GM21786 (cell line): ENCODE measurements around the gene ZNF385D.

Experiments
- ATAC-seq: cut with Tn5 transposase; IDR thresholded peaks from one replicate; pipeline ENCODE4 v1.9.1; 2021; ENCODE audit not compliant: unreplicated experiment

The ZNF385D gene, protein sequence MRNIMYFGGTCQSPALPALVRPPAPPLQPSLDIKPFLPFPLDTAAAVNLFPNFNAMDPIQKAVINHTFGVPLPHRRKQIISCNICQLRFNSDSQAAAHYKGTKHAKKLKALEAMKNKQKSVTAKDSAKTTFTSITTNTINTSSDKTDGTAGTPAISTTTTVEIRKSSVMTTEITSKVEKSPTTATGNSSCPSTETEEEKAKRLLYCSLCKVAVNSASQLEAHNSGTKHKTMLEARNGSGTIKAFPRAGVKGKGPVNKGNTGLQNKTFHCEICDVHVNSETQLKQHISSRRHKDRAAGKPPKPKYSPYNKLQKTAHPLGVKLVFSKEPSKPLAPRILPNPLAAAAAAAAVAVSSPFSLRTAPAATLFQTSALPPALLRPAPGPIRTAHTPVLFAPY

DNA sequence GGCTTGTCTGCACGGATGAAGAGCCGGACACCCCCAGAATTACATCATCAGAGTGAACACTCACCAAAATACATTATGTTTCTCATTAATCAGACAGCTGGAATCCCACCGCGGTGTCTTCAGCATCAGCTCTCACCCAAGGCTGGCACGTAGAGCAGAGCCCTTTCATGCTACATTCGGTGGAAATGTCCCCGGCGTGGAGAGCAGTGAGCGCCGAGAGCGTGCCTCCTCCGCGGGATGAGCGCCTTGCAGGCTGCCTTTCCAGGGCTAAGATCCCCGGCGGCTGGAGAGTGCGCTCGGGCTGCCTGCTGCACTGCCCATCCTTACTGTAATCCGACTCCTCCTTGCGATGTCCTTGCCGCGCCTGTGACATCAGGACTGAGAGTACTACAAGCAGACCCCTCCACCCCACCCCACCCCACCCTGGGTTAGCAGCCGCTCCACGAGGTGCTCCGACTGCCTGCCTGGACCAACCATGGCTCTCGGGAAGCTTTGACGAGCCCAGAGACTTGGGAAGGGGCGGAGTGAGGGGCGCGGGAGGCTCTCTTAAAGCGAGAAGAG lies at the start of gene ZNF385D:
Gene ZNF385D (minus strand): TSS at position 380 of the 561 bp plus-strand sequence. CDS start 294 bp downstream, at position 86.
- ATAC-seq, result no peak

DNA sequence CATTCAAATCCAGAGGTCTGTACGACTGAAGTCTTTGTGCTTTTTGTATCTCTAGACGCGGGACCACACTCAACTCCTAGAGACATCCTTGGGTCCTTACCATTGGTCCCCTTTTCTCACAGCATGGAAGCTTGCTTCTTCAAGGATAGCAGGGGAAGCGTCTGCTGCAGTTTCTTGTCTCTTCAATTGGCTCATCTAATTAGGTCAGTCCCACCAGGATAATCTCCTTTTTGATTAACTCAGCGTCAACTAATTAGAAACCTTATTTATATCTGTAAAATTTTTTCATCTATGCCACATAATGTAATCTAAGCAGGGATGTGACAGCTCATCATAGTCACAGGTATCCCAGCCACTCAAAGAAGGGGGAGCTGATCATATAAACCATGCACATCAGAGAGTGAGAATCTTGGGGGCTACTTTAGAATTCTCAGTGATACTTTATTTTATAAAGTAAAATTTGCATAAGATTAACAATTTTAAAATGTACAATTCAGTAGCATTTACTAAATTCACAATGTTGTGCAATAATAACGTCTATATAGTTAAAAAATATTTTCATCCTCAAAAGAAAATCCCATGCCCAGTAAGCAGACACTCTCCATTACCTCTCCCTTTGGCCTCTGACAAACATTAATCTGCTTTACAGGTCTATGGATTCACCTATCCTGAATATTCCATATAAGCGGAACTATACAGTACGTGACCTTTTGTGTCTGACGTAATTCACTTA lies 47.5 kb upstream of the ZNF385D start:
- ATAC-seq, result no peak

DNA sequence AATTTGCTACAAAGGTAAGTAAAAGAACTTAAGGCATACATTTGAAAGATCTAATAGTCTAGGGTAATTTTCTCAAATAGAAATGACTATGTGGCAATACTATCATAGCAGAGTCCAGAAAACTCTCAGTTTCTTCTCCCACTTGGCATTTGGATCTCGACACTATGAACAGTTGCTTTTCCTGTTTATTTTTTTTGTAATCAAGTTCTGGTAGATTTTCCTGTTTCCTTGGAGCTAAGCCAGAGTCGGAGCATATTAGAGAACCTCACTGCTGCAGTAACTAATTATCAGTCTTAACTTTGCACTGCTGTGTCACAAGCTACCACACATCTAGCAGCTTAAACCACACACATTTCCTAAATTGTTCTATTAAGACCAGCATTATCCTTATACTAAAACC lies 44.9 kb upstream of the ZNF385D start:
- ATAC-seq, result no peak

DNA sequence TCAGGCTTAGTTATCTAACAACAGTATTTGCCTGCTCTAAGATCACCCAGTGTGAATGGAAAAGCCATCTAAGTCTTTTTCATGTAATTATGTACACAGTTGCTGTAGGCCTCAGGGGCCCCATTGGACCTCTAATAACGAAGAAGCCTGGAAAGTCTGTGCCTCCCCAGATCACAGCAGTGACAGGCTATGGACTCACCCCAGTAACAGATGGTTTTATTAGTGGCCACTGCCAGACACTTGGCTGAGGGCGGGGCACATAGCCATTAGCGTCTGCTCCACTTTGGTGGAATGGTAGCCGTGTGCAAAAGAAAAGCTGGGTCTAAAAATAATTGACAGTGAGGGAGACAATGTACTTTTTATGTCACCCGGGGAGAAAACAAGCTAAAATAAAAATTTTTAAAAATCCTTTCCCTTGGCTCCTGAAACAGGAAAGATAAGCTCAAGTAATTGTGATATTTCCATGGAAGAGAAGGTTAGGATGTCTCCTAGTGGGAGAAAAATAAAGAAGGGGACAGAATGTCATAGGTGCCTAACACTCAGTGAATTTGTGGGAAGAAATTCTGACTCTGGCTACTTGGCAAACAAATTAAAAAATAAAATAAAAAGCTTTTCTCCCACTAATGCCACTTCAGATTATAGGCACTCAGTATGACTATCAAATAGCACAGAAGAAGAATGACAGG lies 44.3 kb upstream of the ZNF385D start:
- no peak for ATAC-seq

DNA sequence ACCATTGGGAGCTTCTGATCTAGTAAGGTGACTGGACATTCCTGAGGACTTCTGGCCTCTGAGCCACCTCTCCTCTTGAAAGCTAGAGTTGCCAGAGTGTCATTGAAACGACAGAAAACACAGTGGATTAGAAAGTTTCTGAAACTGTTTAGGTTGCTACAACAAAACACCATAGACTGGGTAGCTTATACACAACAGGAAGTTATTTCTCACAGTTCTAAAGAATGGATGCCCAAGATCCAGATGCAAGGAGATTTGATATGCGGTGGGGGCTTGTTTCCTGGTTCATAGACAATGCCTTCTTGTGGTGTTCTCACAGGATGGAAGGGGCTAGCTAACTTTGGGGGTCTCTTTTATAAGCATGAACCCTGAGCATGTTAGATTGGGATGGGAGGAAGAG lies 43.3 kb upstream of the ZNF385D start:
- no peak for ATAC-seq

DNA sequence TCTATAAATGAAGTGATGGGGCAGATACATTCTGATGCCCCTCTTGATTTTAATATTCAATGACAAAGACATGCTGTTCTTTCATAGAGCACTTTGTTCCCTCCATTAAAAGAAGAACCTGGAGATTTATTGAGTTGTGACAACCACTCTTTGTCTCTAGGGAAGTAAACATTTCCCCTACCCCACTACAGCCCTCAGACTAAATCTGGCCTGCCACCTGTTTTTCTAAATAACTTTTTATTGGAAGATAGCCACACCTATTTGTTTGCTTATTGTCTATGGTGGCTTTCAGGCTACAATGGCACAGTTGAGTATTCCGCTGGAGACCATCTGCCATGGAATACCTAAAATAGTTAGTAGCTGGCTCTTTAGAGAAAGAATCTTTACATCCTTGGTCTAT lies 41.2 kb upstream of the ZNF385D start:
- ATAC-seq, result no peak

DNA sequence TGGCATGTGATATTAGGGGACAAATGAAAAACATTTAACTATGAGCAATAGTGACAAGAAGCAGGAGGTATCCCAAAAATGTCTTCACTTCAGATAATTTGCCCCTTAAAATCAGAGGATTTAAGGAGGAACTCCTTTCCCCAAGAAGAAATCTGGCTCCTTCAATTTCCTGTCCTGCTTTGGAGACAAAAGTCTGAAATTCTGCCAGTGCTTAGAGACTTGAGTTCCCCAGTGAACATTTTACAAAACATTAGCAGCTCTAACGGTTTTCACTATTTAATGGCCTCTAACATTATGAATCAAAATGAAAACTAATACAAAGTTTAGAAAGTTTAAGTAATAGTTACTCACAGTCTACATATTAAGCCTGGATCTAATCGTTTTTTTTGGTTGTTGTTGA lies 40.3 kb upstream of the ZNF385D start:
- no peak for ATAC-seq

DNA sequence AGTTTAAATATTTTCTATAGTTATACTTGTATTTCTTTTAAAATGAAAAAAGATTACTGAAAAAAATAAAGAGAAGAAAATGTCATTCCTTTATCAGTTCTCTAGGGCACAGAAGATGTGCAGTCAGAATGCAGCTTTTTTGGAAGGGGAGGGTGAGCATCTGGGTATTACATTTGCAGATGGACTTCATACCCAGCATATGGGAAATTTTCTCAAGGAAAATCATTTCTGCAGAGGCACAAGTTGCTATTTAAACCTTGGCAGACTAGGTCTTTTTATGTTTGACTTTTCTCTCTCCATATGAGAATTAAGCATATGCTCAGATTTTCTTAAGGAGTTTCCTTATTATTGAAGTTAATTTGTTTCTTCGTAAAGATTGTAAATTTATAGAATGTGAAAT lies 39.5 kb upstream of the ZNF385D start:
- no peak for ATAC-seq

DNA sequence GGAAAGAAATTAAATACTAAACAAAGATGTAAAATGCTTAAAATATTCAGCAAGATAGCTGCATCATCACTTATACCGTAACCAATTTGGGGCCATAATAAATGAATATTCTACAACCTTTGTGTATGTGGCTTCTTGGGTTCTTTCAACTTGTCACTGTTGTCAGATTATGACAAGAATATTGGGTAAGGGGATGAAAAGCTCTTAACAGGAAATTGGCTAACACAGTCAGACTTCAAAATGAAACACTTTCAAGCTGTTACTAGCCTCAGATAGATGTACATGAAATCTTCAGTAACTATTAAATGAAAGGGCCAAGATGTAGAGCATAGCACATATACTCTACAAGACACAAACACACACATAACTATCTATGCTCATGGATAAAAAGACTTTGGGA lies 38.7 kb upstream of the ZNF385D start:
- ATAC-seq, result no peak

DNA sequence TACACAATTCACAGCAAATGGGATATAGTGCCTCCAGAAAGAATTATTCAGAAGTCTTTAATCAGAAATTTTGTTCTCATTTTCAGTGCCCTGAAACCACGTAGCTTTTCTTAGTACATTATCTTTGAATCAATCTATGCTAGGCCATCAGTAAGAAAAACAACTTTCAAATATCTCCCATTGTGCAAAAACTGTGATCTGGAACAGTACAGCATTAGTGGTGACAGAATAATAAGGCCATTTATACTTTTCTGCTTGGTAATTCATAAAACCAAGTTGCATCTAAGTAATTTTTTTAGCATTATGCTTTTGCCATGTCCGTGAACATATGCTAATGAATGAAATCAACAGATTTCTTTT lies 35.4 kb upstream of the ZNF385D start:
- no peak for ATAC-seq

DNA sequence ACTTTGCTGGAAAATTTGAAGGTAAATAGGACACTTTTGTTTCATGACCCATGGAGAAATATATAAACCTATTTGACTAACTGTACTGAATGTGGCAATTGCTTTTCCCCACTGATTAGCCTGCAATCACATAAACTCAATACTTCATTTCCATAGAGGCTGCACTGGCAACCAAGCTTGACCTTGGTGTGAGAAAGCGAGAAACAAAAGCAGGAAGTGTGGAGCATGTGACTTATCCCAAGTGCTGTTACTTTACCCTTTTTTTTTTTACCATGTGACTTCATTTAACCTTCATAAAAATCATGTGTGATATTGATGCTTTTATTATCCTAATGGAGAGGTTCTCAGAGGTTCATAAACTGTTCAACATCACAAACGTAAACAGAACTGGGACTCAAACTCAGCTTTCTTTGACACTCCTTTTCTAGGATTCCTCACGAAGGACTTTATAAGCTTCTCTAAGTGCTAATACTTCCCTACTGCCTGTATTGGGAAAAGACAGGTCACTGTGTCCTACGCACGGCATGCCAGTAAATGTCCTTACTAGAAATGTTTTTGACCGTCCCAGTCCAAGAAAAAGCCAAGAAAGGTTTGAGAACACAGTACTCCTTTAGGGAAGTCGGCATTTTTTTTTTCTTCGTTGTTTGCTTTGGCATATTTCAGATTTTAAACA lies 34.9 kb upstream of the ZNF385D start:
- no peak for ATAC-seq

DNA sequence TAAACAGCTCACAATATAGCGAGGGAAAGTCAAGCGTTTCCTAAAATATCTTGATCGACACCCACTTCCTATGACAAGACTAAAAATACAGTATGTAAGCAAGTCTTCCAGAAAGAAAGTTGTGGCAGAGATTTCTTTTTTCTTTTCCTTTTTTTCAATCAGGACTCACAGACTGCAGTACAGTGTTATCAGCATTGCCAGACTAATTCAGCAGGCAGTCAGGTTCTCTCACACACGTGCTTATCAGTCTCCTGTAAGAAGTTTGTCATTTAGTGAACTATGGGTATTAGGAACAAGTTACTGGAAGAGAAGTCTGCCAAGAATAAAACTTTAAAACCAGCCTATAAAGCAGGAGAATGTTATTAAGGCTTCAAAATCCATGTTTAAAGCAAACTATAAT lies 32.8 kb upstream of the ZNF385D start:
- ATAC-seq, result no peak

DNA sequence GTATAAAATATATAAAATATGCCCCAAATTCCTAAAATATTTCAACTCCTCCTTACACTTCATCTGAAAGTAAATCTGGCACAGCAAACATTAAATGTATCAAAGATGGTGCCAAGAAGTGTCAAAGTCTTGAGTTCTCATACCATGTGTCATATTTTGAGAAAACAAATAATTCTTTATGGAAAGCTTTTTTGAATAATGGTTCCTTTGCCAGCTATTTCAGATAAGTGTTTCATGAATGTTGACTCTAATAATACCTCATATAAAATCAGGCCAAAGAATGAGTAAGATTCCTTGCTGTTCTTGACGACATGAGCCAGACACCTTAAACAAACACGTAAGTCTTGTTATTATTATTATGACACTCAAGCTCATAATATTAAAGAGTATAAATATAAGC lies 30.3 kb upstream of the ZNF385D start:
- no peak for ATAC-seq

DNA sequence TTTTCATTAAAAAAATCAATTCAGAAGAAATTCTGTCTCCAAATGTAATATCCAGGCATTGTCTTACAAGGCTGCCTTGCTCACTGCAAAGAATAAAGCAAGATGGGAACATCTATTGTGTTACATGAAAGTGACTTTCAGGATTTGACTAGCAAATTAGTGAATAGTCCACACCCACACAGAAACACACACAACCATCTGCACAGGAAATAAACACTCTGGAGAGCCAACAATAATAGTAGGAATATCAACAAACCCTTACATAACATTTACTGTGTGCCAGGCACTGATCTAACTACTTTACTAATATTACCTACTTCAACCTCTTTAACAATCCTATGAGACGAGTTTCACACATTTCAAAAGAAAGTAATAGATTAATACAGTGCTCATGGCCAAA lies 28.9 kb upstream of the ZNF385D start:
- ATAC-seq, result no peak

DNA sequence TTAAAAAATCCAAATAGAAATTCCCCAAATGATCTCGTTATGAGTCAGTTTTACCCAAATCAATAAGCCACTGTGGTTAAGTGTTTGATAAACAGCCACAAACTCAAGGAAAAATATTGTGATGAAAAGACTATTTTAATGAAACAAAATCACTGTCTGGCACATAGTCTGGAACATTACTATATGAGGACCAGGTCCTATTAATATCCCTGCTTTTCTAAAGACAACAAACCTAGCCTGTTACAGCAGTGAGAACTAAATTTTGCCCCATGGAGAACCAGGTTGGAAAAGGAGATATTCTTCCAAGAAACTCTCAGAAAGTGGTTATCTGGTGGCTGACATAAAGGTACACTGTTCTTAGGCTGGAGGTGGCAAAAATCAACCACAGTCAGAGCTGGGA lies 27.7 kb upstream of the ZNF385D start:
- ATAC-seq, result no peak

DNA sequence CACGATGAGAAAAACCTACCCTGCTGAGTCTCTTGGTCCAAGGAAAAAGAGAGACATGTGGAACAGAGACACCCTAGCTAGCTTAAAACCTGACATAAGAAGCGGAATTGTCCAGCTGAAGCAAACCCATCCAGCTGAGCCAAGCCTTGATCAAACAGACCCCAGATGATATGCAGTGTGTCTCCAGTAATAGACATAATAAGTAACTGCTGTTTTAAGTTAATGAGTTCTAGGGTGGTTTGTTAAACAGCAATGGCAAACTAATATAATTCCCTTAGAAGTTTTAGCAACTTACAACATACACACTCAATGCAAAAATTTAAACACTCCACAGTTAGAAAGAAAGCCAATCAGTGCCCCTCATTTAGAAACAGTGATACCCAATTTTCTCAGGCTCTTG lies 26.8 kb upstream of the ZNF385D start:
- ATAC-seq, result no peak

DNA sequence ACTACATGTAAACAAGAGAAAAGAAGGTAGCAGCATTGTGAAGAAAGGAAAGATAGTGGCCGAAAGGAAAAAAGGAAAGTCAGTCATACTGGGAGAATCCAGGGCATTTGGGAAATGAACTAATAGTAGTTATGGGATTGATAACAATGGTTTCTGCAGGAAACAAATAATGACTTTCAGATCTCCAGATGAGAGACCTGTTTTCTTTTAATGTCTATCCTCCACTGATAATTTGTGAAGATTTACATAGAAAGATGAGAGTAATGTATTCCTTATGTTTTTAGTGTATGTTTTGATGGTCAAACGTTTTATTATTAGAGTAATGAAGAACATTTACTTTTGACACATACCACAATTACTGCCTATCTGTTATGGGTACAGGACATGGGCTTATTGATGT lies 15.0 kb upstream of the ZNF385D start:
- no peak for ATAC-seq

DNA sequence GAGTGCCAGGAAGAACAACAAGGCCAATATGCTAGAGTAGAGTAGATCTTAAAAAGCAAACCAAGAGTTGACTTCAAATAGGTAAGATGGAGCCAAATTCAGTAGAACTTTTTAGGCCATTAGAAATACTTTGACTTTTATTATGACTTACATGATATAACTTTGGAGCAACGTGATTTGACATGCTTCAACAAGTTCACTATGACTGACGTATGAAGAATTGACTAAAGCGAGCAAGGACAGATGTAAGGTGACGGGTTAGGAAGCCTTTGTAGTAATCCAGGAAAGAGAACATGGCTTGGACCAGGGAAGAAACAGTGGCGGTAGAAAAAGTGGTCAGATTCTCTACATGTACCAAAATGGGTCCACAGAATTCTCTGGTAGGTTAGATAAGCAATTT lies 4.9 kb upstream of the ZNF385D start:
- ATAC-seq, result no peak

DNA sequence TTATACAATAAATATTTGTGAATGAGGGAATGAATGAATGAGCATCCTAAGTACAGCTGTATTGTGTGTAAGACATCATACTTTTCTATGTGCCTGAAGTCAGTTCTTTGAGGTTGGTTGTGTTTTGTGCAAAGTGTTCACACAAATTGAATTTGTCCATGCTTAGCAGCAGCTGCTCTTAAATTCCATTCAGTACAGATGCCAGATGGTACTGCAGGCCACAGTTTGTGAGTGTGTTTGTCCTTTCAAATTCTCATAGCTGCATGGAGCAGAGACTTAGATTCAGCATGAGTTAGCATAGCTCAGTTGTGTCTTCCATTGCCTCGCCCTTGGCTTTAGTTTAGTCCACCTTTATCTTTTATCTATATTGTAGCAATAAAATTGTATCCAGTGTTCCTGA lies 3.8 kb upstream of the ZNF385D start:
- no peak for ATAC-seq

DNA sequence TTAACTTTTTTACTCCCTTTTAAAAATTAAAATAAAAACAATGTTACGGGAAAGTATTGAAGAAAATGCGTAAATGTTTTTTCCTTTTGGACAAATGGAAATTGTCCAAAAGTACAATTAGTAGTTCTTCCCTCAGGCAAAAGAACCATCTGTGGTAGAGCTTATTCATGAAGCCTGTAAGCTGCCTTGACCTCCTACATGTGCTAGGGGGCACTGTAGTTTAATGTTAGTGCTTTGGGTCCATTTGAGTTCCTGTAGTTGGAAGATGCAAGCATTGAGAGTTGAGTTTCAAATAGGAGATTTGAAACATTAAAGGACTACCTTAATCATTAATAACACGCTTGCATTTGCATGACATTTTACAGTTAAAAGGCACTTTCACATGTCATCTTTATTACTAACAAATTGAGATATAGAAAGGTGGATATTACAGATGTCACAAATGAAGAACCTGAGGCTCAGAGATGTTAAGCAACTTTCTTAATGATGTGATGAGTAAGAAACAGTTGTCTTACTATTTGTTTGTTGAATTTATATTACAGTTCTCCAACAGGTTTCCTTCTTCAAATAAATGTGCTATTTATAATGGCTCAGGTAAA lies 1.8 kb upstream of the ZNF385D start:
- ATAC-seq, result no peak

DNA sequence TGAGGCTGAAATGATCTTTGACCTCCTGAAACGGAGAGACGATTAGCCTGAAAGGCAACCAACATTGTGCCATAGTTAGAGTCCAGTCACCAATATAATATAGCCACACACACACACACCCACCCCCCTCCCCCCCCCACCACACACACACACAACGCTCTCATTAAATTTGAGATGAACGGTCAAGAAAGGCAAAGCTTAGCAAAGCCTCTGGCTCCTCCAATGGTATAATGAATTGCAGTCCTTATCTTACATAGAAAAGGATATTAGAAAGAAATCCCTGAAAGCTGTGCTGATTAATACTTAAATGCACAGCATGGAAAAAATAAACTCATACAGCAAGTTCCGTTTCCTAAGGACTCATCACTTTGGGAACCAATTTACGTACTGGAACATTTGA lies 876 bp upstream of the ZNF385D start:
- ATAC-seq, result no peak
